MCF 10A (cell line): Measurements from ENCODE around the gene EFNA2. TPM values are rescaled to one million over a fixed set of nuclear protein-coding genes. Genes with fewer than 3 reads are reported as not detected.

Experiments
- BruUV-seq: library from RNA; stranded (reverse); fragments of 400-500 nt; replicated peaks from 2 replicates; lab custom pipeline; 2021; lab: Mats Ljungman, UMichigan
- CTCF ChIA-PET: fragments of 300-600 bp; sonication (Branson Sonifier 250); formaldehyde crosslinking; extraction: SDS; loops from one replicate; lab custom pipeline; 2021; ENCODE audit warnings: antibody characterized with exemption, inconsistent platforms; lab: Yijun Ruan, JAX
- POLR2A ChIA-PET: fragments of 300-600, 350-650 bp; sonication (Branson Sonifier 250); formaldehyde crosslinking; extraction: SDS; loops from one replicate; lab custom pipeline; 2020; ENCODE audit warnings: antibody characterized with exemption, inconsistent platforms; lab: Yijun Ruan, JAX
- DNase-seq: peaks from one replicate; pipeline ENCODE4 v3.0.0-alpha.2; 2018; ENCODE audit not compliant: unreplicated experiment
- H3K27ac Mint-ChIP-seq: one replicate; pipeline ENCODE4 v1.8.0; 2022; ENCODE audit warnings: mild to moderate bottlenecking, low read depth, mixed read lengths; ENCODE audit not compliant: unreplicated experiment
- H3K27me3 Mint-ChIP-seq: one replicate; pipeline ENCODE4 v1.8.0; 2022; ENCODE audit warnings: mixed read lengths; ENCODE audit not compliant: insufficient read depth, unreplicated experiment
- H3K36me3 Mint-ChIP-seq: one replicate; pipeline ENCODE4 v1.8.0; 2022; ENCODE audit warnings: mild to moderate bottlenecking, moderate library complexity, mixed read lengths; ENCODE audit not compliant: insufficient read depth, unreplicated experiment
- H3K4me1 Mint-ChIP-seq: one replicate; pipeline ENCODE4 v1.8.0; 2022; ENCODE audit warnings: mixed read lengths; ENCODE audit not compliant: insufficient read depth, unreplicated experiment
- H3K4me3 Mint-ChIP-seq: one replicate; pipeline ENCODE4 v1.8.0; 2022; ENCODE audit warnings: mild to moderate bottlenecking, moderate library complexity, mixed read lengths; ENCODE audit not compliant: unreplicated experiment
- H3K9me3 Mint-ChIP-seq: one replicate; pipeline ENCODE4 v1.8.0; 2022; ENCODE audit warnings: mixed read lengths; ENCODE audit not compliant: unreplicated experiment
- CTCF ChIP-seq: fragments of 200-600 bp; IDR thresholded peaks from one replicate; pipeline ENCODE4 v1.8.0; 2022; ENCODE audit warnings: antibody characterized with exemption, mild to moderate bottlenecking; ENCODE audit not compliant: unreplicated experiment
- intact Hi-C: fragments of 100-400 bp; cut with micrococcal nuclease; formaldehyde crosslinking; loops from 2 replicates; pipeline ENCODE4 v1.14.1; 2022
- total RNA-seq: library from RNA; stranded (reverse); gene quantifications from 2 replicates; pipeline ENCODE4 v1.2.3, GENCODE V29; 2022

EFNA2 gene
- total RNA-seq, 1 experiment from 2014 or later = not detected

GRCh38 chr19:1267477-1268225 is 18.0 kb upstream of the EFNA2 start:
- BruUV-seq = no TSS peak
- intact Hi-C loops = no loop called here
- POLR2A ChIA-PET = interaction anchor here (1.5 to 6.2 kb wide), 5 partner anchors 7 to 52 kb away, joined by 7 to 240 read pairs (median 21); partner anchors contain the start of genes ATP5F1D and FAM174C
- no peak for TF ChIP-seq CTCF
- H3K27me3 Mint-ChIP-seq = no peaks in the 10 kb centered on the region
- H3K9me3 Mint-ChIP-seq = no peaks in the 10 kb centered on the region
- no peak overlapping the region for H3K27ac Mint-ChIP-seq
- H3K4me3 Mint-ChIP-seq = peak overlapping the region; percentile 70
- CTCF ChIA-PET = interaction anchor here (0.5 to 4.9 kb wide), 7 partner anchors 11 to 167 kb away, joined by 3 to 144 read pairs (median 11); partner anchors contain the start of gene ATP5F1D
- H3K4me1 Mint-ChIP-seq = peaks cover 31% of the 10 kb centered on the region
- no peak for DNase-seq
- H3K36me3 Mint-ChIP-seq = peaks cover 45% of the 10 kb centered on the region

GRCh38 chr19:1268226-1269064 is 17.2 kb upstream of the EFNA2 start:
- Mint-ChIP-seq H3K4me3 (peak overlapping the region; percentile 84), H3K9me3 (no peaks in the 10 kb centered on the region), H3K4me1 (peaks cover 24% of the 10 kb centered on the region), H3K36me3 (peaks cover 53% of the 10 kb centered on the region), H3K27me3 (no peaks in the 10 kb centered on the region), H3K27ac (peak overlapping the region; percentile 89)
- ChIA-PET CTCF (interaction anchor here (0.5 to 4.9 kb wide), 5 partner anchors 23 to 168 kb away, joined by 3 to 144 read pairs (median 3); partner anchors contain the start of gene ATP5F1D), POLR2A (interaction anchor here (0.6 to 6.2 kb wide), 35 partner anchors 8 to 1097 kb away, joined by 3 to 240 read pairs (median 5); partner anchors contain the start of genes ARHGAP45, ATP5F1D, MED16 and NDUFS7)
- intact Hi-C loops = no loop called here
- TF ChIP-seq CTCF = no peak
- DNase-seq = no peak
- BruUV-seq = no TSS peak

- TF ChIP-seq CTCF = no peak
- ChIA-PET CTCF (interaction anchor here (0.6 to 4.9 kb wide), 3 partner anchors 24 to 31 kb away, joined by 3 to 144 read pairs (median 3); no protein-coding TSS in a partner anchor), POLR2A (interaction anchor here (0.6 to 6.2 kb wide), 39 partner anchors 9 to 1096 kb away, joined by 3 to 240 read pairs (median 5); partner anchors contain the start of genes ARHGAP45, ATP5F1D, CNN2 and GPX4)
- H3K36me3 Mint-ChIP-seq = peaks cover 59% of the 10 kb centered on the region
- peak within 1 kb of the TSS; percentile 84 for H3K4me3 Mint-ChIP-seq
- peaks cover 24% of the 10 kb centered on the region for H3K4me1 Mint-ChIP-seq
- DNase-seq = peak; percentile 99
- H3K27ac Mint-ChIP-seq = peak within 1 kb of the TSS; percentile 89
- H3K9me3 Mint-ChIP-seq = no peaks in the 10 kb centered on the region
- intact Hi-C loops = no loop called here
- BruUV-seq = no TSS peak
- no peaks in the 10 kb centered on the region for H3K27me3 Mint-ChIP-seq
Measured at GRCh38 chr19:1269065-1269477, 16.6 kb upstream of the EFNA2 start, which contains the start of gene CIRBP. TSS of gene CIRBP (plus strand) at chr19:1269332. CDS start at chr19:1270934, 1,602 bp downstream.
